KMS-11 (cell line): Measurements from ENCODE around the gene NTM.

ENCODE experiments used
- H2AFZ ChIP-seq: fragments of 200-600 bp; sonication (generic); 2 replicates; pipeline ENCODE4 v1.6.1; 2016; ENCODE audit warnings: antibody characterized with exemption, mixed run types, low read depth
- H3K27ac ChIP-seq: fragments of 200-600 bp; sonication (generic); 2 replicates; pipeline ENCODE4 v1.6.1; 2016; ENCODE audit warnings: mild to moderate bottlenecking, mixed run types
- H3K27me3 ChIP-seq: fragments of 200-600 bp; sonication (generic); 2 replicates; pipeline ENCODE4 v1.6.1; 2017; ENCODE audit warnings: mild to moderate bottlenecking, low read depth, mixed run types, moderate library complexity; ENCODE audit not compliant: insufficient read depth
- H3K36me3 ChIP-seq: fragments of 200-600 bp; sonication (generic); 2 replicates; pipeline ENCODE4 v1.6.1; 2017; ENCODE audit warnings: mild to moderate bottlenecking, mixed run types; ENCODE audit not compliant: insufficient read depth
- H3K4me1 ChIP-seq: fragments of 200-600 bp; sonication (generic); 2 replicates; pipeline ENCODE4 v1.6.1; 2016; ENCODE audit warnings: mild to moderate bottlenecking, low read depth, mixed run types; ENCODE audit not compliant: poor library complexity, severe bottlenecking
- H3K4me2 ChIP-seq: fragments of 200-600 bp; sonication (generic); 2 replicates; pipeline ENCODE4 v1.7.0; 2016; ENCODE audit warnings: mild to moderate bottlenecking, mixed run types
- H3K4me3 ChIP-seq: fragments of 200-600 bp; sonication (generic); IDR thresholded peaks from 2 replicates; pipeline ENCODE4 v1.6.1; 2017; ENCODE audit warnings: low read depth, low read length, mixed read lengths; ENCODE audit not compliant: insufficient read depth
- H3K79me2 ChIP-seq: fragments of 200-600 bp; sonication (generic); 2 replicates; pipeline ENCODE4 v1.6.1; 2016; ENCODE audit warnings: low read depth, mixed run types; ENCODE audit not compliant: insufficient read depth
- H3K9ac ChIP-seq: fragments of 200-600 bp; sonication (generic); 2 replicates; pipeline ENCODE4 v1.6.1; 2016; ENCODE audit warnings: mild to moderate bottlenecking, mixed run types
- H4K20me1 ChIP-seq: fragments of 200-600 bp; sonication (generic); 2 replicates; pipeline ENCODE4 v1.6.1; 2016; ENCODE audit warnings: mild to moderate bottlenecking, mixed run types; ENCODE audit not compliant: insufficient read depth
- TF ChIP-seq, protein P1 (sequence below): fragments of 200-600 bp; sonication (generic); conservative IDR thresholded peaks from 2 replicates; pipeline ENCODE4 v1.6.1; 2017; ENCODE audit warnings: low read depth, mild to moderate bottlenecking, antibody characterized with exemption, low read length, moderate library complexity, mixed read lengths

Gene NTM

GRCh38 chr11:132078264-132079076 is 708.1 kb downstream of the NTM start:
- Histone ChIP-seq H3K4me2 (no peak overlapping the region), H3K4me1 (no peaks in the 10 kb centered on the region), H4K20me1 (no peaks in the 10 kb centered on the region), H3K9ac (no peak overlapping the region), H3K27ac (no peak overlapping the region), H3K36me3 (no peaks in the 10 kb centered on the region), H2AFZ (no peak overlapping the region), H3K27me3 (no peaks in the 10 kb centered on the region), H3K79me2 (no peaks in the 10 kb centered on the region), H3K4me3 (no peak overlapping the region)
- TF ChIP-seq, protein P1, sequence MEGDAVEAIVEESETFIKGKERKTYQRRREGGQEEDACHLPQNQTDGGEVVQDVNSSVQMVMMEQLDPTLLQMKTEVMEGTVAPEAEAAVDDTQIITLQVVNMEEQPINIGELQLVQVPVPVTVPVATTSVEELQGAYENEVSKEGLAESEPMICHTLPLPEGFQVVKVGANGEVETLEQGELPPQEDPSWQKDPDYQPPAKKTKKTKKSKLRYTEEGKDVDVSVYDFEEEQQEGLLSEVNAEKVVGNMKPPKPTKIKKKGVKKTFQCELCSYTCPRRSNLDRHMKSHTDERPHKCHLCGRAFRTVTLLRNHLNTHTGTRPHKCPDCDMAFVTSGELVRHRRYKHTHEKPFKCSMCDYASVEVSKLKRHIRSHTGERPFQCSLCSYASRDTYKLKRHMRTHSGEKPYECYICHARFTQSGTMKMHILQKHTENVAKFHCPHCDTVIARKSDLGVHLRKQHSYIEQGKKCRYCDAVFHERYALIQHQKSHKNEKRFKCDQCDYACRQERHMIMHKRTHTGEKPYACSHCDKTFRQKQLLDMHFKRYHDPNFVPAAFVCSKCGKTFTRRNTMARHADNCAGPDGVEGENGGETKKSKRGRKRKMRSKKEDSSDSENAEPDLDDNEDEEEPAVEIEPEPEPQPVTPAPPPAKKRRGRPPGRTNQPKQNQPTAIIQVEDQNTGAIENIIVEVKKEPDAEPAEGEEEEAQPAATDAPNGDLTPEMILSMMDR, result no peak

DNA sequence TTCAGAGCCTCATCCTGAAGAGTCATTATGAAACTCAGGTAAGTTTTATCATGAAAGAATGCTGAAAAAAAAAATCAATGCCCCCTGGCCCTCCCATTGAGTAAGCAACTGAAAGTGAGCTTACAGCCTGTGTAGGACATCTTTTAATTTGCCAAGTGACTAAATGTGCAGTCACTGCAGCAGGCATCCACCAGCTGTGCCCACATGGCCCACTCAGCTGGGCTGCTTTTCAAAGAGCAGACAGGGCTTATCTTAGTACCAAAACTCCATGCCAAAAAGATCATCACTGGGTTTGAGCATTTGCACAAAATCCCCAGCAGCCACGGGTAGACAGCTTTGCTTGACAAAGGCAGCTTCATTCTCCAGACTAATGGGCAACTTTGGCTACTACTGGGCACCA is 709.7 kb downstream of the NTM start:
- Histone ChIP-seq H4K20me1 (no peaks in the 10 kb centered on the region), H3K36me3 (no peaks in the 10 kb centered on the region), H3K27ac (no peak overlapping the region), H3K4me1 (no peaks in the 10 kb centered on the region), H3K79me2 (no peaks in the 10 kb centered on the region), H3K4me2 (no peak overlapping the region), H2AFZ (no peak overlapping the region), H3K27me3 (no peaks in the 10 kb centered on the region), H3K4me3 (no peak overlapping the region), H3K9ac (no peak overlapping the region)
- TF ChIP-seq, protein P1, result no peak

DNA sequence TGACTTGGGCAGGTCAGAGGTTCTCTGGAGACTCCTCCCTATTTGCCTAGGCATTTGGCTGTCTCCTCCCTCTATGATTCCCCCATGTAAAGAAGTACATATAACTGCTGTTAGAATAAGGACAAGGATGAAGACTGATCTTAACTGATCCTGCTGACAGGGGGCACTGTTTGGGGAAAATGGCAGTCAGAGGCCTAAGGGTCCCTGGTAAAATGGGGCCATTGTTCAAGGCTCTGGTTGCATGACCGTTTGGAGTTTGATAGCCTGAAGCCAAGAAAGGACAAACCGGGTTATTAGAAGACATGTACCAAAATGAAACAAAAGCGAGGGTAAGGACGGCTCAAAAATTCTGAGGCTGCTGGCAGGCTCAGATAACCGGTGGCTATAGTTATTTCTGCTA is 712.2 kb downstream of the NTM start:
- Histone ChIP-seq H3K4me3 (no peak overlapping the region), H4K20me1 (no peaks in the 10 kb centered on the region), H3K4me1 (no peaks in the 10 kb centered on the region), H3K27me3 (no peaks in the 10 kb centered on the region), H3K27ac (no peak overlapping the region), H3K36me3 (no peaks in the 10 kb centered on the region), H2AFZ (no peak overlapping the region), H3K79me2 (no peaks in the 10 kb centered on the region), H3K4me2 (no peak overlapping the region), H3K9ac (no peak overlapping the region)
- TF ChIP-seq, protein P1, result no peak

DNA sequence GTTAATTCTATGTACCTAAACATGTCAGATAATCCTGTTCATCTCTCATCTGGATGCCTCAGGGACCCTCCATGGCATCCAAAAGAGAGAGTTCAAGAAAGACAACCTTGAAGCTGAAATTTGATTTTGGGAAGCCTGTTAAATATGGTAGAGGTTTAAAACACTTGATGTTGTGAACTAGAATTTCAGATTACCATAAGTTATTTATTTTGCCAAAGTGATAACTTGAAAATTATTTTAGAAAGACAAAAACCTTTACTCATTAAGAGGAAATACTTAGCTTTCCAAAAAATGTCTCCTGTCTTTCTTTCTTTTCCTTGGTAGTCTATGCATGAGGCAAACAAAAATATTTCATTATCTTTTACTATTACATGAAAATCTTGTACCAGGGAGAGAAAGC is 714.0 kb downstream of the NTM start:
- H3K79me2 ChIP-seq, result no peaks in the 10 kb centered on the region
- H3K4me3 ChIP-seq, result no peak overlapping the region
- H3K4me1 ChIP-seq, result no peaks in the 10 kb centered on the region
- no peaks in the 10 kb centered on the region for H3K27me3 ChIP-seq
- no peaks in the 10 kb centered on the region for H3K36me3 ChIP-seq
- no peak overlapping the region for H3K27ac ChIP-seq
- TF ChIP-seq, protein P1, result no peak
- no peak overlapping the region for H3K9ac ChIP-seq
- H2AFZ ChIP-seq, result no peak overlapping the region
- no peaks in the 10 kb centered on the region for H4K20me1 ChIP-seq
- H3K4me2 ChIP-seq, result no peak overlapping the region
